Activated CD4-positive, alpha-beta T cell treated with anti-CD3 and anti-CD28 coated beads, Interleukin-2, amount 10 ng/mL, durations not matched to agents 7 days and 5 days (primary cell): Measurements from ENCODE around the gene TREX2. TPM values are rescaled to one million over a fixed set of nuclear protein-coding genes. Genes with fewer than 3 reads are reported as not detected.

Experiments
- CTCF ChIA-PET: fragments of 350-600 bp; sonication (Branson Sonifier 250); formaldehyde crosslinking; loops from one replicate; lab custom pipeline; 2021; ENCODE audit warnings: antibody characterized with exemption; lab: Charles Lee
- POLR2A ChIA-PET: fragments of 350-600 bp; sonication (Branson Sonifier 250); formaldehyde crosslinking; loops from one replicate; lab custom pipeline; 2021; ENCODE audit warnings: antibody characterized with exemption; lab: Charles Lee
- DNase-seq: peaks from one replicate; pipeline ENCODE4 v3.0.0-alpha.2; 2020
- H3K27ac Mint-ChIP-seq: one replicate; pipeline ENCODE4 v1.8.0; 2021; ENCODE audit warnings: mild to moderate bottlenecking, moderate library complexity, mixed read lengths
- H3K27me3 Mint-ChIP-seq: one replicate; pipeline ENCODE4 v1.8.0; 2021; ENCODE audit warnings: mixed read lengths
- H3K36me3 Mint-ChIP-seq: one replicate; pipeline ENCODE4 v1.8.0; 2021; ENCODE audit warnings: low read depth, mixed read lengths
- H3K4me1 Mint-ChIP-seq: one replicate; pipeline ENCODE4 v1.8.0; 2021; ENCODE audit warnings: mixed read lengths
- H3K4me3 Mint-ChIP-seq: one replicate; pipeline ENCODE4 v1.8.0; 2021; ENCODE audit warnings: mild to moderate bottlenecking, moderate library complexity, mixed read lengths
- H3K9me3 Mint-ChIP-seq: one replicate; pipeline ENCODE4 v1.8.0; 2021; ENCODE audit warnings: mixed read lengths
- total RNA-seq, 2 experiments: library from RNA; stranded (reverse); gene quantifications; one replicate each; pipeline ENCODE4 v1.2.3, GENCODE V29; 2021

The TREX2 gene
- total RNA-seq, 2 experiments from 2014 or later = 3.0 to 3.4 TPM

GRCh38 chrX:153435845-153436244 is 10.0 kb downstream of the TREX2 start:
- no peak overlapping the region for H3K4me3 Mint-ChIP-seq
- H3K27me3 Mint-ChIP-seq = peaks cover 4% of the 10 kb centered on the region
- H3K27ac Mint-ChIP-seq = no peak overlapping the region
- no peak for DNase-seq
- CTCF ChIA-PET = no interaction called here
- no peaks in the 10 kb centered on the region for H3K9me3 Mint-ChIP-seq
- no peaks in the 10 kb centered on the region for H3K4me1 Mint-ChIP-seq
- POLR2A ChIA-PET = no interaction called here
- H3K36me3 Mint-ChIP-seq = no peaks in the 10 kb centered on the region

- H3K4me1 Mint-ChIP-seq = no peaks in the 10 kb centered on the region
- H3K9me3 Mint-ChIP-seq = peaks cover 2% of the 10 kb centered on the region
- ChIA-PET CTCF (interaction anchor here (1.2 to 1.7 kb wide), 2 partner anchors 21 to 36 kb away, joined by 3 read pairs; partner anchors contain the start of gene HAUS7), POLR2A (no interaction called here)
- H3K27me3 Mint-ChIP-seq = peaks cover 4% of the 10 kb centered on the region
- H3K27ac Mint-ChIP-seq = no peak overlapping the region
- DNase-seq = no peak
- H3K4me3 Mint-ChIP-seq = no peak overlapping the region
- H3K36me3 Mint-ChIP-seq = no peaks in the 10 kb centered on the region
These were observed 11.1 kb downstream of the TREX2 start for GRCh38 chrX:153434801-153435200.

DNA sequence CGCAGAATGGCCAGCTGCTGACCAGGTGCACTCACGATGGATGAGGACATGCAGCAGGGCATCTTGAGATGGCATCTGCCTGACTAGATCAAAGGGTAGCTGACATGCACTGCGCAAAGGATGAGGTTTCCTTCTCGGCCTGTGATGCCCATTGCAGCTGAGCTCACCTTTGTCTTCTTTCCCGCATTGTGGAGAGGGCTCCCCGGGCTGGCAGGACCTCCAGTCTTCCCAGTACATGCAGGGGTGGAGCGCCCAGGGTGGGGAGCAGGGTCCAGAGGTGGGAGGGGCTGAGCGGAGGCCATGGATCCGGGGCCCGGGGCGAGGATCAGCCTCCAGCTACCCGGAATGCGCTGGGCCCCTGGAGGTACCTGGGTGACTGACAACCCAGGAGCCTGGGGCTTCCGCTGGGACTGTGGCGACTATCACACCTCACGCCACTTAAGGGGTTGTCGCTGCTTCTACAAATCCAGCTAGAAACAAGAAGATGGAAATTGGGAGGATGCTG is 12.0 kb downstream of the TREX2 start:
- no peak for DNase-seq
- POLR2A ChIA-PET = no interaction called here
- peaks cover 4% of the 10 kb centered on the region for H3K27me3 Mint-ChIP-seq
- no peaks in the 10 kb centered on the region for H3K36me3 Mint-ChIP-seq
- H3K9me3 Mint-ChIP-seq = peaks cover 2% of the 10 kb centered on the region
- H3K27ac Mint-ChIP-seq = no peak overlapping the region
- no peaks in the 10 kb centered on the region for H3K4me1 Mint-ChIP-seq
- no peak overlapping the region for H3K4me3 Mint-ChIP-seq
- CTCF ChIA-PET = interaction anchor here (1.0 to 1.7 kb wide), 3 partner anchors 19 to 37 kb away, joined by 3 to 4 read pairs (median 3); partner anchors contain the start of gene HAUS7

GRCh38 chrX:153433161-153433680 is 12.6 kb downstream of the TREX2 start:
- Mint-ChIP-seq H3K9me3 (peaks cover 2% of the 10 kb centered on the region), H3K27ac (no peak overlapping the region), H3K36me3 (no peaks in the 10 kb centered on the region), H3K4me3 (no peak overlapping the region), H3K27me3 (peaks cover 2% of the 10 kb centered on the region), H3K4me1 (no peaks in the 10 kb centered on the region)
- ChIA-PET POLR2A (no interaction called here), CTCF (interaction anchor here (1.0 to 1.7 kb wide), 2 partner anchors 19 to 37 kb away, joined by 3 to 4 read pairs; partner anchors contain the start of gene HAUS7)
- no peak for DNase-seq

DNA sequence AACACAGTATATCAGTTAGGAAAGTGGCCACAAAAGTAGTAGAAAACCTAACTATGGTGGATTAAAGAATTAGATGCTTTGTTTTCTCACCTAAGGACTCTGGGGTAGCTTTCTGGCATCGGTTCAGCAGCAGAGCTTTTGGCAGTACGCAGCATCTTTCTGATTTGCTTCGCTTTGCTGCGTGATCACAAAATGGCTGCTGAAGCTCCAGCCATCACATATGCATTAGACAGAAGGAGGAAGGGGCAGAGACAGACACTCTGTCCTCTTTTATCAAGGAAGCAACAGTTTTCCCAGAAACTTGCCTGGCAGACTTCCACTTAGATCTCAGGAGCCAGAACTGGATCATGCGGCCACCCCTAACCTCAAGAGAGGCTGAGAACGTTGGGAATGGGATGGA is 15.1 kb downstream of the TREX2 start:
- no peak overlapping the region for H3K27ac Mint-ChIP-seq
- CTCF ChIA-PET = interaction anchor here (0.6 kb wide), 1 partner anchor 297 kb away, joined by 3 read pairs; no protein-coding TSS in a partner anchor
- H3K9me3 Mint-ChIP-seq = peaks cover 2% of the 10 kb centered on the region
- H3K4me1 Mint-ChIP-seq = no peaks in the 10 kb centered on the region
- DNase-seq = no peak
- POLR2A ChIA-PET = no interaction called here
- H3K4me3 Mint-ChIP-seq = no peak overlapping the region
- peaks cover 1% of the 10 kb centered on the region for H3K27me3 Mint-ChIP-seq
- no peaks in the 10 kb centered on the region for H3K36me3 Mint-ChIP-seq

GRCh38 chrX:153426204-153426603 is 19.7 kb downstream of the TREX2 start:
- no peak for DNase-seq
- H3K36me3 Mint-ChIP-seq = no peaks in the 10 kb centered on the region
- peaks cover 2% of the 10 kb centered on the region for H3K9me3 Mint-ChIP-seq
- H3K4me1 Mint-ChIP-seq = no peaks in the 10 kb centered on the region
- no peak overlapping the region for H3K27ac Mint-ChIP-seq
- CTCF ChIA-PET = no interaction called here
- no peak overlapping the region for H3K4me3 Mint-ChIP-seq
- H3K27me3 Mint-ChIP-seq = peaks cover 1% of the 10 kb centered on the region
- POLR2A ChIA-PET = no interaction called here

DNA sequence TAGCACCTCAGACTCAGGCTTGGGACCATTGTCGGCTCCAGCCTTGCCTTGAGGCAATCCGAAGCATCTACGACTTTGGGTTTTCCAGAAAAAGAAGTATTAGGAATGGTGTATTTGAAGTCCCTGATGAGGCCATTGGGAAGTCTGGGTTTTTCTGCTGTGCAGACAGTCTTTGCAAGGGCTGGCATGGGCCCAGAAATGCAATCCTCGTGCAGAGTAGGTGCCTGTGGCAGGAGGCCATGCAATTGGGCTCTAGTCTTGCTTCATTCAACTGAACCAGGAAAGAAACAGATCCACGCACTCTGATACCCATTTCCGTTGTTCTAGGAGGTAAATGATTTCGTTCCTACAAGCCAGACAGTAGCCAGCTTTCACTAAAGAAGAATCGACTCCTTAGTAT is 22.2 kb downstream of the TREX2 start:
- H3K36me3 Mint-ChIP-seq = no peaks in the 10 kb centered on the region
- no peak for DNase-seq
- H3K27me3 Mint-ChIP-seq = peaks cover 1% of the 10 kb centered on the region
- CTCF ChIA-PET = interaction anchor here (0.6 kb wide), 1 partner anchor 251 kb away, joined by 3 read pairs; no protein-coding TSS in a partner anchor
- H3K4me3 Mint-ChIP-seq = no peak overlapping the region
- no peaks in the 10 kb centered on the region for H3K4me1 Mint-ChIP-seq
- H3K27ac Mint-ChIP-seq = no peak overlapping the region
- POLR2A ChIA-PET = interaction anchor here (0.5 kb wide), 1 partner anchor 20 kb away, joined by 4 read pairs; no protein-coding TSS in a partner anchor
- H3K9me3 Mint-ChIP-seq = no peaks in the 10 kb centered on the region

DNA sequence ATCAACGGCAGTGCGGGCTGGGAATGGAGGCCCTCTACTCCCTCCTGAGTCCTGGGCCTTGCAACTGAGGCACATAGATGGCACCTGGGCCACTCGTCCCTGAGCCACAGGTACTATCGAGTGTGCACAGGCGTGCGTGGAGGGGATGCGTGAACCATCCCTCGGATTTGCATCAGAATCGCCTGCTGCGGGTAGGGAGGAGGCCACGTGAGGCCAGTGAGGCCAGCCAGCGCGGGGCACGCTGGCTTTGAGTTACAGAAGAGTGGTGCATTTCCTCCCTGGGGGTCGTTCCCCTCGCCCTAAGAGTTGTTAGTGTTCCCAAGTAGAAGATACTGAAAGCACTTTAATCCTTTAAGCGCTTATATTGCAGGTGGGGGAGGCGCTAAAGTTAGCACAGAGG is 24.0 kb downstream of the TREX2 start:
- Mint-ChIP-seq H3K27me3 (no peaks in the 10 kb centered on the region), H3K27ac (no peak overlapping the region), H3K9me3 (no peaks in the 10 kb centered on the region), H3K36me3 (no peaks in the 10 kb centered on the region), H3K4me3 (no peak overlapping the region), H3K4me1 (no peaks in the 10 kb centered on the region)
- ChIA-PET CTCF (no interaction called here), POLR2A (no interaction called here)
- no peak for DNase-seq

DNA sequence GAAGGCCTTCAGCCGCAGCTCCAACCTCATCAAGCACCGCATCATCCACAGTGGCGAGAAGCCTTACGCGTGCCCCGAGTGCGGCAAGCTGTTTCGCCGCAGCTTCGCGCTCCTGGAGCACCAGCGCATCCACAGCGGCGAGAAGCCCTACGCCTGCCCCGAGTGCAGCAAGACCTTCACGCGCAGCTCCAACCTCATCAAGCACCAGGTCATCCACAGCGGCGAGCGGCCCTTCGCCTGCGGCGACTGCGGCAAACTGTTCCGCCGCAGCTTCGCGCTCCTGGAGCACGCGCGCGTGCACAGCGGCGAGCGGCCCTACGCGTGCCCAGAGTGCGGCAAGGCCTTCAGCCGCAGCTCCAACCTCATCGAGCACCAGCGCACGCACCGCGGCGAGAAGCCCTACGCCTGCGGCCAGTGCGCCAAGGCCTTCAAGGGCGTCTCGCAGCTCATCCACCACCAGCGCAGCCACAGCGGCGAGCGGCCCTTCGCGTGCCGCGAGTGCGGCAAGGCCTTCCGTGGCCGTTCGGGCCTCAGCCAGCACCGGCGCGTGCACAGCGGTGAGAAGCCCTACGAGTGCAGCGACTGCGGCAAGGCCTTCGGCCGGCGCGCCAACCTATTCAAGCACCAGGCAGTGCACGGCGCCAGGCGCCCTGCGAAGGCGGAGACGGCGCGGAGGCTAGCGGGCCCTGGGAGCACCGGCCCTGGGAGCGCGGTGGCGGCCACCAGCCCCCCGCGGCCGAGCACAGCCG is 24.8 kb downstream of the TREX2 start:
- H3K36me3 Mint-ChIP-seq = no peaks in the 10 kb centered on the region
- no peaks in the 10 kb centered on the region for H3K27me3 Mint-ChIP-seq
- no peak overlapping the region for H3K27ac Mint-ChIP-seq
- CTCF ChIA-PET = no interaction called here
- POLR2A ChIA-PET = no interaction called here
- no peaks in the 10 kb centered on the region for H3K4me1 Mint-ChIP-seq
- no peak overlapping the region for H3K4me3 Mint-ChIP-seq
- no peaks in the 10 kb centered on the region for H3K9me3 Mint-ChIP-seq
- DNase-seq = no peak

- CTCF ChIA-PET = no interaction called here
- Mint-ChIP-seq H3K36me3 (no peaks in the 10 kb centered on the region), H3K27ac (no peak overlapping the region), H3K9me3 (no peaks in the 10 kb centered on the region), H3K4me1 (no peaks in the 10 kb centered on the region), H3K4me3 (no peak overlapping the region), H3K27me3 (no peaks in the 10 kb centered on the region)
- POLR2A ChIA-PET = no interaction called here
- no peak for DNase-seq
These were observed 28.2 kb downstream of the TREX2 start for GRCh38 chrX:153417637-153418036.

DNA sequence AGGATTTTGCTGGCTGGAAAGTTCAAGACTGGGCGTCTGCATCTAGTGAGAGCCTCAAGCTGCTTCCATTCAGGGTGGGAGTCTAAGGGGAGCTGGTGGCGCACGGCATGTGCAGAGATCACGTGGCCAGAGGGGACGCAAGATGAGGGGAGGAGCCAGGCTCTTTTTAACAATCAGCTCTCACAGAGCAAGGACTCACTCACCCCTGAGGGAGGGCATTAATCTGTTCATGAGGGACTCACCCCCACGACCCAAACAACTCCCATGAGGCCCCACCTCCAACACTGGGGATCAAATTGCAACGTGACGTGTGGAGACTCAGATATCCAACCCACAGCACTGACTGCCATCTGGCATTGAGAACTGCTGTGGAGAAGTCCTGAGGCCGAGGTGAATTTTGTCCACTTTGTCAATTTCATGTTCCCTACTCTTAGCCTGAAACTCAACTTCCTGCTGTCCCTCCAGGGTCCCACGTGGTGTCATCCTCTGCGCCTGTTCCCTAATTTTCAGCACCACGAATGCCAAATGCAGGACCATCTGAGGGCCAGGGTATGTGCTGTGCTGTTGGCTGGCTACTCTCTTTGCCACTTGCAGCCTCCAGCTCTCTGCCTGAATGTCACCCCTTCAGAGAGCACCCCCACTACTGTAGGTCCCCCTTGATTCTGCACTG is 28.9 kb downstream of the TREX2 start:
- DNase-seq = no peak
- Mint-ChIP-seq H3K36me3 (no peaks in the 10 kb centered on the region), H3K4me1 (peaks cover 6% of the 10 kb centered on the region), H3K4me3 (no peak overlapping the region), H3K27ac (no peak overlapping the region), H3K27me3 (peaks cover 6% of the 10 kb centered on the region), H3K9me3 (no peaks in the 10 kb centered on the region)
- ChIA-PET CTCF (no interaction called here), POLR2A (no interaction called here)

GRCh38 chrX:153414856-153415510 is 30.9 kb downstream of the TREX2 start:
- Mint-ChIP-seq H3K27me3 (peaks cover 9% of the 10 kb centered on the region), H3K4me3 (no peak overlapping the region), H3K4me1 (peaks cover 7% of the 10 kb centered on the region), H3K27ac (no peak overlapping the region), H3K9me3 (no peaks in the 10 kb centered on the region), H3K36me3 (no peaks in the 10 kb centered on the region)
- no peak for DNase-seq
- CTCF ChIA-PET = interaction anchor here (1.4 to 1.8 kb wide), 2 partner anchors 18 to 25 kb away, joined by 4 read pairs; no protein-coding TSS in a partner anchor
- POLR2A ChIA-PET = no interaction called here
